ENCODE measurements around the gene LARP6.

LARP6 gene

DNA sequence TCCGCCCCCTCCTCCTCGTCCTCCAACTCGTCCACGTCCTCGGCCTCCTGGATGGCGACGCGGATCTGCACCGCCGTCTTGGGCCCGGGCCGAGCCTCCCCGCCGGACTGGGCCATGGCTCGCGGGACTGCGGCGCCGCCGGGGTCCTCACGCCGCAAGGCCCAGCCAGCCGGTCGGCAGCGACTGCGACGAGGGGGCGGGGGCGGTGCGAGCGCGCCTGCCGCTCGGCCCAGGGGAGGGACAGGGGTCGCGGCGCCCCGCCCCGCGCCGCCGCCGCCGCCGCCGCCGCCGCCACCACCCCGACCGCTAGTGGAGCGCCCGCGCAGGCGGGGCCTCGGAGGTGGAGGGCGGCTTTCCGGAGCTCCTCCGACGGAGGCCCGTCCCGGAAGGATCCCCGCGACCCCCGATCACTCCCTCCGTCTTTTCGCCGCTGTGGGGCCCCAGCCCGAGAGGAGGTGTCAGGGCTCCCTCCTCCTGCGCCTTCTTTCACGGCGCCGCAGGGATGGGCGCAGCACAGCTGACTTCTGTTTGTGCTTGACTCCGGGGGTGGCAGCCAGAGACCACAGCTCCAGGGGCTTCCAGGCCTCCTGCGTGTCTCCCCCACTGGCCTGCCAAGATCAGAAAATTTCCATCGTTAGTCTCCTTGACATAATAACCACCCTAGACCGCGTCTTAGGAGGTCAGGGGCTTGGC lies at the start of gene LARP6:
TSS of gene LARP6 (minus strand) at position 185 of the 693 bp plus-strand sequence. CDS start at position 116, 69 bp downstream.
- TF ChIP-seq, protein P1, sequence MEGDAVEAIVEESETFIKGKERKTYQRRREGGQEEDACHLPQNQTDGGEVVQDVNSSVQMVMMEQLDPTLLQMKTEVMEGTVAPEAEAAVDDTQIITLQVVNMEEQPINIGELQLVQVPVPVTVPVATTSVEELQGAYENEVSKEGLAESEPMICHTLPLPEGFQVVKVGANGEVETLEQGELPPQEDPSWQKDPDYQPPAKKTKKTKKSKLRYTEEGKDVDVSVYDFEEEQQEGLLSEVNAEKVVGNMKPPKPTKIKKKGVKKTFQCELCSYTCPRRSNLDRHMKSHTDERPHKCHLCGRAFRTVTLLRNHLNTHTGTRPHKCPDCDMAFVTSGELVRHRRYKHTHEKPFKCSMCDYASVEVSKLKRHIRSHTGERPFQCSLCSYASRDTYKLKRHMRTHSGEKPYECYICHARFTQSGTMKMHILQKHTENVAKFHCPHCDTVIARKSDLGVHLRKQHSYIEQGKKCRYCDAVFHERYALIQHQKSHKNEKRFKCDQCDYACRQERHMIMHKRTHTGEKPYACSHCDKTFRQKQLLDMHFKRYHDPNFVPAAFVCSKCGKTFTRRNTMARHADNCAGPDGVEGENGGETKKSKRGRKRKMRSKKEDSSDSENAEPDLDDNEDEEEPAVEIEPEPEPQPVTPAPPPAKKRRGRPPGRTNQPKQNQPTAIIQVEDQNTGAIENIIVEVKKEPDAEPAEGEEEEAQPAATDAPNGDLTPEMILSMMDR (IDR thresholded peaks at IDR 0.05): no peak; the same call in 1 of the 2 replicates
- TF ChIP-seq ZFX (IDR thresholded peaks at IDR 0.05; ENCODE audit: borderline replicate concordance): no peak
- no peak within 1 kb of the TSS for H3K27ac ChIP-seq

DNA sequence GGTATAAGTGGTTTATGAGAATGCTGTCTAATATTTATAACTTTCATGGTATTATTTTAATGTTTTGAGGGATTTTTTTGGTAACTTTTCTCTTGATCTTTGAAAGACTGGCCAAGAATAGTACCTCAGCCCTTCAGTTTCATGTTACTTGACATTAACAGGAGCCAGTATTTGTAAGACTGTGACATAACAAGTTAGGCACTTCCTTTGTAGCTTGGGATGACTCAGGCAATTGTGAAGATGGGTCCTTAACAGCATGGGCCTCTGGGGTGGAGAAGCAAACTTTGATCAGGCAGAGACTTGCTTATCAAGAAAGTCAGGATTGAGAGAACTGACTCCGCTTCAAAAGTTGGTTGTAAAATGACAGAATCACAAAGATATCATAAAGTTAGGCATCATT lies 48.1 kb upstream of the LARP6 start:
- TF ChIP-seq ZFX (IDR thresholded peaks at IDR 0.05; ENCODE audit: borderline replicate concordance): no peak
- TF ChIP-seq, protein P1 (IDR thresholded peaks at IDR 0.05): no peak
- no peak overlapping the region for H3K27ac ChIP-seq

DNA sequence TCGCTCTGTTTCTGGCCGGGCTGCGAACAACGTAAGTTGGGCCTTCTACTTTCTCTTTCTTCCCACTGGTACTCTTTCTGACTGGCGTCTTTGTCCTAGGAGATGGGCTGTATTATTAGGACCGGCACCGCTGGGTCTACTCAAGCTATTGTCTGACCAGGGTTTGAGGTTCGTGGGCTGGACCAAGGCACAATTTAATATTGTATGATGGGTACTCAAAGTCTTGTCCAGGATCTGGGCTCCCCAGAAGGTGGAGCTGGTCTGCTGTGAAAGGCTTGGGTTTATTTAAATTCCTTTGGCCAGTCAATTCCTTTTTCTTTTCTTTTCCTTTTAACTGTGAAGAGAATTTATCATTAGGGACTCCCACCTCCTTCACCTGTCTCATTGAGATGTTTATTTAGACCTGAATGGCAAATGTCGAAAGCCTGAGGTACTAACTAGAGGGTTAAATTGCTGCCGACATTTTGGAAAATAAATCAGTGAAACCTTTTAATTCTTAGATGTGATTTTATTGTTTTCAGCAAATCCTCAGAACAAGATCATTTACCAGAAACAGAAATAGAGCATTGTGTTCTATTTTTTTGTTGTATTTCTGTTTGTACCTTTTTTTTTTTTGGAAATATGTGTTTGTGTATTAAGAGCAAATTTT lies 39.1 kb upstream of the LARP6 start:
- peak overlapping the region; percentile 84 for H3K27ac ChIP-seq

DNA sequence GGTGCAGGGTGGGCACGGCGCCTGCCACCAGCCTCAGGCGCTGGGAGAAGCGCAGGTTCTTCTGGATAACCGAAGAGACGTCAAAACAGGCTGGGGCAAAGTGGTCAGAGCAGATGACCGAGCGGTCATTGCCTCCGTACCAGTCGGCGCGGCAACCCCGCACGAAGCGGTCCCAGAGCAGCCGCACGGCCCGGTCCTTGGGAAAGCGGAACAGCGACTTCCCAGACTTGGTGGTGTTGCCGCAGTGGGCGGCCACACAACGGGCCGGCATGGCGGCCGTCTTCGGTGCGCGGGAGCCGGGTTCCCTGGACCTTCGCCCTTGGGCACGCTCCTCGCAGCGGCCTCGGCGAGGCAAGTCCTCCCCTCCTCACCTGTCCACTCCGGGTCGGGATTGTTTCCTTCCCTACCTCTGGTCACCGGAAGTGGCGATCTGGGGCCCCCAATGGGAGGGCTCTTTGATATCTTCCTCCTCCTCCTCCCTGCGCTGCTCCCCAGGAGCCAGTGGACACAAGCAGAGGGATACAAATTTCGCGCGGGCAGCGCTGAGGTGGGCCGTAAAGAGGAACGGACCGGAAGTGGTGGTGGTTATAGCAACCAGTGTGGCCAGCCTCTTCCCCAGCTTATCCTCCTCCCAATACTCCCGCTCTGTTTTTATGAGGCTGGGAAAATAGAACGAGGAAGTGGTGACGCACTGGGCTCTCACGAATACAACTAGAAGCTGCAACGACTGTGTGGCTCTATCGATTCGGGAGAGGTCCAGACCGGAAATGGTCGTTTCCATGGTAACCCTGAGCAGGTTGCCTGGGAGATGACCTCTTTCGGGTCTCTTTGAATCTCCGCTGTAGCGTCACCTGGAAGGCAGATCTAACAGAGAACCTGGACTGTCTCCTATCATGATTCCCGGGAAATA lies 38.3 kb upstream of the LARP6 start, which contains the start of the genes LRRC49 and THAP10:
TSS of gene LRRC49 (plus strand) at position 825 of the 910 bp plus-strand sequence. CDS start at position 894, 69 bp downstream.
TSS of gene THAP10 (minus strand) at position 432 of the 910 bp plus-strand sequence. CDS start at position 271, 161 bp downstream.
- TF ChIP-seq, protein P1 (IDR thresholded peaks at IDR 0.05): no peak
- TF ChIP-seq ZFX (IDR thresholded peaks at IDR 0.05; ENCODE audit: borderline replicate concordance): no peak
- H3K27ac ChIP-seq: peak within 1 kb of the TSS; percentile 84

More for the DNA sequence above, 39.1 kb upstream of the LARP6 start:
- no peak for TF ChIP-seq ZFX (IDR thresholded peaks at IDR 0.05; ENCODE audit: borderline replicate concordance)
- TF ChIP-seq, protein P1 (IDR thresholded peaks at IDR 0.05): peak; percentile 63

DNA sequence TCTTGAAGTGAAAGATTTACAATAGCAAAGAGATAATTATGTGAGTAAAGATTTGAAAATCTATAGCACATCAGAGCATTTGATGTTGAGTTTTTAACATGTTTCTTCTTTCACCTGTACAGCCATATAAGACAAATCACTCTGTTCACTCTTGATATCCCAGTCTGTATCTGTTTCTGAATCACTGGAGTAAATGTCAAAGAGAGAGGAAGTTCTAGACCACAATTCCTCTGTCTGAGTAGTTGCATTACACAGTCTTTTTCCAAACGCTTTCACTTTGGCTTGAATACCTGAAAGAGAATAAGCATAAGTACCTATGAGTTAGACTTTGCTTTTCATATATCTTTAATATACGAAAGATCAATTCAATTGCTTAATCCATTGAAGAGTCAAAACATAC lies 28.4 kb upstream of the LARP6 start:
- no peak for TF ChIP-seq ZFX (IDR thresholded peaks at IDR 0.05; ENCODE audit: borderline replicate concordance)
- TF ChIP-seq, protein P1 (IDR thresholded peaks at IDR 0.05): no peak

DNA sequence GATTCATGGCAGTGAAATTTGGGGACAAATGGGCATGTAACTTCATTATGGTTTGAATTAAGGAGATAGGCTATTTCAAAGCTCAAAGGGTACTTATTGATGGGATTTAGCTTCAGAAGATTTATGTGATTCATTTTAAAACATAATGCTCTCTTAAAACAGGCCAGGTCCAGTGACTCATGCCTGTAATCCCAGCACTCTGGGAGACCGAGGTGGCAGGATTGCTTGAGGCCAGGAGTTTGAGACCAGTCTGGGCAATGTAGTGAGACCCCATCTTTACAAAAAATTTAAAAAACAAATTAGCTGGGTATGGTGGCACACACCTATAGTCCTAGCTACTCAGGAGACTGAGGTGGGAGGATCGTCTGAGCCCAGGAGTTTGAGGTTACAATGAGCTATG lies 26.8 kb upstream of the LARP6 start:
- TF ChIP-seq, protein P1 (IDR thresholded peaks at IDR 0.05): no peak
- TF ChIP-seq ZFX (IDR thresholded peaks at IDR 0.05; ENCODE audit: borderline replicate concordance): no peak
- H3K27ac ChIP-seq: no peak overlapping the region

More for the DNA sequence above, 28.4 kb upstream of the LARP6 start:
- no peak overlapping the region for H3K27ac ChIP-seq

Measured in 22Rv1 (cell line).